Left ventricle myocardium inferior (tissue), 1 donor: ENCODE results near the gene ARFIP1. TPM values are rescaled to one million over a fixed set of nuclear protein-coding genes. Genes with fewer than 3 reads are reported as not detected.

Experiments
- DNase-seq: peaks from one replicate; pipeline ENCODE4 v3.0.0-alpha.2; 2020
- H3K27ac ChIP-seq: fragments of 200-600 bp; replicated peaks from 2 replicates; pipeline ENCODE4 v1.8.0; 2021
- H3K27me3 ChIP-seq: fragments of 200-600 bp; 2 replicates; pipeline ENCODE4 v1.8.0; 2021; ENCODE audit warnings: low read depth
- H3K36me3 ChIP-seq: fragments of 200-600 bp; 2 replicates; pipeline ENCODE4 v1.8.0; 2021
- H3K4me1 ChIP-seq: fragments of 200-600 bp; 2 replicates; pipeline ENCODE4 v1.8.0; 2021
- H3K4me3 ChIP-seq: fragments of 200-600 bp; 2 replicates; pipeline ENCODE4 v1.8.0; 2021; ENCODE audit warnings: mild to moderate bottlenecking, moderate library complexity
- H3K9me3 ChIP-seq: fragments of 200-600 bp; replicated peaks from 2 replicates; pipeline ENCODE4 v1.8.0; 2021
- CTCF ChIP-seq: fragments of 200-600 bp; IDR thresholded peaks from 2 replicates; pipeline ENCODE4 v1.8.0; 2021; ENCODE audit warnings: antibody characterized with exemption, mild to moderate bottlenecking, borderline replicate concordance
- intact Hi-C: fragments of 100-400 bp; cut with micrococcal nuclease; formaldehyde crosslinking; loops from one replicate; pipeline ENCODE4 v1.11.0; 2022
- total RNA-seq: library from RNA; stranded (reverse); fragmentation: NEBNext Ultra II Directional; extraction: Animal tissue kit (Norgen Biotek cat#: 25700); gene quantifications from one replicate; pipeline ENCODE4 v1.2.1, GENCODE V29; 2021
- donor health status: DM: no; HTN: yes; CAD: no; lungs with severe emphysema.

ARFIP1 gene
- total RNA-seq, 1 donor from 2014 or later, result 13.2 TPM

GRCh38 chr4:152870606-152871005 lies 90.9 kb downstream of the ARFIP1 start:
- TF ChIP-seq CTCF, result no peak
- Histone ChIP-seq H3K27me3 (no peaks in the 10 kb centered on the region), H3K4me3 (no peak overlapping the region), H3K9me3 (no peaks in the 10 kb centered on the region), H3K27ac (no peak overlapping the region), H3K36me3 (peaks cover 24% of the 10 kb centered on the region), H3K4me1 (no peaks in the 10 kb centered on the region)
- intact Hi-C loops, result no loop called here
- DNase-seq, result no peak

- Histone ChIP-seq H3K4me1 (no peaks in the 10 kb centered on the region), H3K9me3 (no peaks in the 10 kb centered on the region), H3K27me3 (no peaks in the 10 kb centered on the region), H3K27ac (no peak overlapping the region), H3K4me3 (no peak overlapping the region), H3K36me3 (peaks cover 42% of the 10 kb centered on the region)
- intact Hi-C loops, result no loop called here
- no peak for DNase-seq
- no peak for TF ChIP-seq CTCF
Observed at GRCh38 chr4:152875261-152875660, 95.5 kb downstream of the ARFIP1 start.

GRCh38 chr4:152877868-152878267 lies 98.1 kb downstream of the ARFIP1 start:
- H3K4me1 ChIP-seq, result no peaks in the 10 kb centered on the region
- no peaks in the 10 kb centered on the region for H3K9me3 ChIP-seq
- H3K27ac ChIP-seq, result no peak overlapping the region
- H3K27me3 ChIP-seq, result no peaks in the 10 kb centered on the region
- H3K4me3 ChIP-seq, result no peak overlapping the region
- intact Hi-C loops, result no loop called here
- peaks cover 37% of the 10 kb centered on the region for H3K36me3 ChIP-seq
- no peak for DNase-seq
- TF ChIP-seq CTCF, result no peak

GRCh38 chr4:152880263-152880662 lies 100.5 kb downstream of the ARFIP1 start:
- H3K36me3 ChIP-seq, result peaks cover 35% of the 10 kb centered on the region
- intact Hi-C loops, result no loop called here
- TF ChIP-seq CTCF, result no peak

GRCh38 chr4:152881974-152882373 lies 102.2 kb downstream of the ARFIP1 start:
- no peaks in the 10 kb centered on the region for H3K4me1 ChIP-seq
- H3K9me3 ChIP-seq, result no peaks in the 10 kb centered on the region
- no peak overlapping the region for H3K27ac ChIP-seq
- peaks cover 24% of the 10 kb centered on the region for H3K36me3 ChIP-seq
- intact Hi-C loops, result no loop called here
- DNase-seq, result no peak
- no peak overlapping the region for H3K4me3 ChIP-seq
- TF ChIP-seq CTCF, result no peak
- no peaks in the 10 kb centered on the region for H3K27me3 ChIP-seq

More at GRCh38 chr4:152880263-152880662, 100.5 kb downstream of the ARFIP1 start:
- DNase-seq, result no peak
- Histone ChIP-seq H3K27ac (no peak overlapping the region), H3K4me3 (no peak overlapping the region), H3K27me3 (no peaks in the 10 kb centered on the region), H3K9me3 (no peaks in the 10 kb centered on the region), H3K4me1 (no peaks in the 10 kb centered on the region)

- H3K9me3 ChIP-seq, result no peaks in the 10 kb centered on the region
- no peaks in the 10 kb centered on the region for H3K27me3 ChIP-seq
- H3K36me3 ChIP-seq, result peaks cover 33% of the 10 kb centered on the region
- no peak for TF ChIP-seq CTCF
- intact Hi-C loops, result no loop called here
- DNase-seq, result no peak
- H3K4me3 ChIP-seq, result no peak overlapping the region
- H3K27ac ChIP-seq, result no peak overlapping the region
- no peaks in the 10 kb centered on the region for H3K4me1 ChIP-seq
Observed at GRCh38 chr4:152885185-152885584, 105.4 kb downstream of the ARFIP1 start.
